ENCODE data around the gene TLE5.

- TF ChIP-seq CTCF (IDR thresholded peaks at IDR 0.05; ENCODE audit: poor library complexity, severe bottlenecking) (no peak), REST (IDR thresholded peaks at IDR 0.05; ENCODE audit: borderline replicate concordance) (no peak), EP300 (conservative IDR thresholded peaks at IDR 0.05; ENCODE audit: poor library complexity, severe bottlenecking) (no peak), POLR2AphosphoS5 (IDR thresholded peaks at IDR 0.05) (no peak)
Measured at GRCh38 chr19:3065675-3066357, 3.5 kb upstream of the TLE5 start.
